OCI-LY1 (cell line): ENCODE data around the gene SLC51B.
"Not testable (repeated sequence)": the region's sequence is repeated elsewhere in the genome, so short reads cannot be mapped to it uniquely, and the experiment has no call there.

Source experiments
- H2AFZ ChIP-seq: fragments of 200-600 bp; sonication (generic), shearing (Covaris generic); 2 replicates; pipeline ENCODE4 v1.6.0; 2014; ENCODE audit warnings: antibody characterized with exemption, mild to moderate bottlenecking, low read length
- H3F3A ChIP-seq: fragments of 200-600 bp; sonication (generic), shearing (Covaris generic); 2 replicates; pipeline ENCODE4 v1.6.0; 2014; ENCODE audit warnings: mild to moderate bottlenecking, antibody characterized with exemption, low read length, moderate library complexity; ENCODE audit not compliant: insufficient read depth
- H3K27ac ChIP-seq: fragments of 200-600 bp; sonication (generic); 2 replicates; pipeline ENCODE4 v1.5.1; 2014; ENCODE audit warnings: low read length, mixed run types, mild to moderate bottlenecking, low read depth; ENCODE audit not compliant: poor library complexity, severe bottlenecking
- H3K27me3 ChIP-seq: fragments of 200-600 bp; sonication (generic); 2 replicates; pipeline ENCODE4 v1.6.0; 2014; ENCODE audit warnings: antibody characterized with exemption, mild to moderate bottlenecking, low read length, moderate library complexity; ENCODE audit not compliant: insufficient read depth
- H3K36me3 ChIP-seq: fragments of 200-600 bp; sonication (generic); 2 replicates; pipeline ENCODE4 v1.6.1; 2014; ENCODE audit warnings: mild to moderate bottlenecking, antibody characterized with exemption, low read length, moderate library complexity, mixed read lengths; ENCODE audit not compliant: insufficient read depth
- H3K4me1 ChIP-seq: fragments of 200-600 bp; sonication (generic); 2 replicates; pipeline ENCODE4 v1.5.1; 2014; ENCODE audit warnings: mild to moderate bottlenecking, low read length, moderate library complexity; ENCODE audit not compliant: insufficient read depth, severe bottlenecking
- H3K4me2 ChIP-seq: fragments of 200-600 bp; sonication (generic), shearing (Covaris generic); 2 replicates; pipeline ENCODE4 v1.6.1; 2014; ENCODE audit warnings: low read length
- H3K4me3 ChIP-seq: fragments of 200-600 bp; sonication (generic); 2 replicates; pipeline ENCODE4 v1.5.1; 2014; ENCODE audit warnings: low read length, low read depth, mild to moderate bottlenecking, mixed read lengths; ENCODE audit not compliant: poor library complexity, severe bottlenecking
- H3K79me2 ChIP-seq: fragments of 200-600 bp; shearing (Covaris generic); 2 replicates; pipeline ENCODE4 v1.6.1; 2016; ENCODE audit warnings: mixed run types, low read length, mixed read lengths; ENCODE audit not compliant: insufficient read depth
- H3K9ac ChIP-seq: fragments of 200-600 bp; sonication (generic), shearing (Covaris generic); 2 replicates; pipeline ENCODE4 v1.6.1; 2014; ENCODE audit warnings: mild to moderate bottlenecking, low read length, mixed read lengths
- H3K9me2 ChIP-seq: fragments of 200-600 bp; sonication (generic), shearing (Covaris generic); 2 replicates; pipeline ENCODE4 v1.6.1; 2014; ENCODE audit warnings: low read depth, mild to moderate bottlenecking, low read length, mixed read lengths
- H3K9me3 ChIP-seq: fragments of 200-600 bp; shearing (Covaris generic); 2 replicates; pipeline ENCODE4 v1.6.1; 2014; ENCODE audit warnings: low read length, mixed read lengths
- H4K20me1 ChIP-seq: fragments of 200-600 bp; sonication (generic), shearing (Covaris generic); 2 replicates; pipeline ENCODE4 v1.6.0; 2016; ENCODE audit warnings: mild to moderate bottlenecking, low read length; ENCODE audit not compliant: insufficient read depth
- CTCF ChIP-seq: fragments of 200-600 bp; sonication (generic), shearing (Covaris generic); IDR thresholded peaks from 2 replicates; pipeline ENCODE4 v1.5.1; 2017; ENCODE audit warnings: mild to moderate bottlenecking, antibody characterized with exemption, low read length, moderate library complexity, mixed read lengths
- EZH2 ChIP-seq: fragments of 200-600 bp; sonication (generic), shearing (Covaris generic); IDR thresholded peaks from 2 replicates; pipeline ENCODE4 v1.8.0; 2017; ENCODE audit warnings: borderline replicate concordance, mixed run types, mild to moderate bottlenecking, antibody characterized with exemption, low read length, moderate library complexity, mixed read lengths

The SLC51B gene

GRCh38 chr15:65071381-65071811 lies 26.2 kb downstream of the SLC51B start:
- Histone ChIP-seq H3K9ac (no peak overlapping the region), H3K36me3 (no peaks in the 10 kb centered on the region), H3K27me3 (no peaks in the 10 kb centered on the region; the same call in 1 of the 2 replicates), H3K79me2 (no peaks in the 10 kb centered on the region), H4K20me1 (no peaks in the 10 kb centered on the region), H3K27ac (no peak overlapping the region), H3K4me1 (no peaks in the 10 kb centered on the region), H3F3A (no peaks in the 10 kb centered on the region), H3K4me3 (no peak overlapping the region), H3K9me2 (no peaks in the 10 kb centered on the region), H3K4me2 (no peak overlapping the region), H2AFZ (no peak overlapping the region), H3K9me3 (no peaks in the 10 kb centered on the region)
- TF ChIP-seq EZH2 (no peak), CTCF (no peak)

- Histone ChIP-seq H3K4me3 (no peak overlapping the region), H3K36me3 (no peaks in the 10 kb centered on the region), H3K9me2 (no peaks in the 10 kb centered on the region)
Measured at GRCh38 chr15:65072027-65072426, 26.8 kb downstream of the SLC51B start.

GRCh38 chr15:65072617-65073016 lies 27.4 kb downstream of the SLC51B start:
- Histone ChIP-seq H3K79me2 (no peaks in the 10 kb centered on the region), H3F3A (no peaks in the 10 kb centered on the region), H4K20me1 (no peaks in the 10 kb centered on the region), H3K9me3 (no peaks in the 10 kb centered on the region), H3K4me3 (no peak overlapping the region), H3K27me3 (no peaks in the 10 kb centered on the region; the same call in 1 of the 2 replicates), H3K9ac (no peak overlapping the region), H3K27ac (no peak overlapping the region), H2AFZ (no peak overlapping the region), H3K36me3 (no peaks in the 10 kb centered on the region), H3K9me2 (no peaks in the 10 kb centered on the region), H3K4me1 (no peaks in the 10 kb centered on the region), H3K4me2 (no peak overlapping the region)
- TF ChIP-seq EZH2 (no peak), CTCF (no peak)

More at GRCh38 chr15:65072027-65072426, 26.8 kb downstream of the SLC51B start:
- TF ChIP-seq EZH2, result no peak
- TF ChIP-seq CTCF, result no peak
- no peaks in the 10 kb centered on the region for H4K20me1 ChIP-seq
- no peak overlapping the region for H2AFZ ChIP-seq
- H3K4me2 ChIP-seq, result no peak overlapping the region
- H3K79me2 ChIP-seq, result no peaks in the 10 kb centered on the region
- H3K9ac ChIP-seq, result no peak overlapping the region
- H3K27ac ChIP-seq, result no peak overlapping the region
- no peaks in the 10 kb centered on the region for H3K4me1 ChIP-seq
- H3K27me3 ChIP-seq, result no peaks in the 10 kb centered on the region; the same call in 1 of the 2 replicates
- H3F3A ChIP-seq, result no peaks in the 10 kb centered on the region
- no peaks in the 10 kb centered on the region for H3K9me3 ChIP-seq

GRCh38 chr15:65074946-65075345 lies 29.8 kb downstream of the SLC51B start:
- not testable (repeated sequence) for H4K20me1 ChIP-seq, H3K36me3 ChIP-seq, H3K4me1 ChIP-seq, H3F3A ChIP-seq, H3K9me3 ChIP-seq, H3K4me2 ChIP-seq, H3K27ac ChIP-seq, H3K9ac ChIP-seq, H3K9me2 ChIP-seq, H3K27me3 ChIP-seq, H3K79me2 ChIP-seq, H3K4me3 ChIP-seq, H2AFZ ChIP-seq

GRCh38 chr15:65075607-65076395 lies 30.6 kb downstream of the SLC51B start:
- not testable (repeated sequence) for H3K27ac ChIP-seq, H3K27me3 ChIP-seq, H3K79me2 ChIP-seq, H3K4me2 ChIP-seq, H2AFZ ChIP-seq, H3K9me3 ChIP-seq, H4K20me1 ChIP-seq, H3K9ac ChIP-seq, H3K4me1 ChIP-seq, H3K9me2 ChIP-seq, H3F3A ChIP-seq, H3K36me3 ChIP-seq, H3K4me3 ChIP-seq
